HepG2 (cell line): Measurements from ENCODE around the gene KRT10. TPM values are rescaled to one million over a fixed set of nuclear protein-coding genes. Genes with fewer than 3 reads are reported as not detected.

ENCODE experiments used
- ARID3A ChIP-seq: IDR thresholded peaks from 2 replicates; pipeline ENCODE4 v1.6.1; 2012; ENCODE audit warnings: low read depth, low read length, improper control_type of control experiment
- CEBPG ChIP-seq: IDR thresholded peaks from 2 replicates; pipeline ENCODE4 v1.6.1; 2016
- CREB3 ChIP-seq: sonication (generic); formaldehyde crosslinking; IDR thresholded peaks from 2 replicates; pipeline ENCODE4 v1.5.0; 2020; ENCODE audit warnings: missing genetic modification reagents
- HMGXB3 ChIP-seq: sonication (generic); formaldehyde crosslinking; IDR thresholded peaks from 2 replicates; pipeline ENCODE4 v1.4.0; 2020; ENCODE audit warnings: missing genetic modification reagents, borderline replicate concordance
- HNF4A ChIP-seq: sonication (generic); formaldehyde crosslinking; IDR thresholded peaks from 2 replicates; pipeline ENCODE4 v1.4.0; 2020; ENCODE audit warnings: missing genetic modification reagents
- KDM5B ChIP-seq: sonication (generic); formaldehyde crosslinking; IDR thresholded peaks from 2 replicates; pipeline ENCODE4 v1.4.0; 2020; ENCODE audit warnings: missing genetic modification reagents, mild to moderate bottlenecking, borderline replicate concordance
- KLF6 ChIP-seq: IDR thresholded peaks from 2 replicates; pipeline ENCODE4 v1.8.0; 2016; ENCODE audit warnings: missing biosample characterization, missing genetic modification reagents
- PTBP1 ChIP-seq: fragments of 200-400 bp; formaldehyde crosslinking; IDR thresholded peaks from 2 replicates; pipeline ENCODE4 v1.6.1; 2018; ENCODE audit warnings: low read length, low read depth; ENCODE audit not compliant: poor library complexity, severe bottlenecking
- ZFP90 ChIP-seq: sonication (generic); formaldehyde crosslinking; IDR thresholded peaks from 2 replicates; pipeline ENCODE4 v1.8.0; 2022; ENCODE audit warnings: missing genetic modification reagents, mild to moderate bottlenecking, inconsistent platforms, borderline replicate concordance
- ZNF207 ChIP-seq: fragments of 450-650 bp; IDR thresholded peaks from 2 replicates; pipeline ENCODE4 v1.6.1; 2016; ENCODE audit warnings: antibody characterized with exemption, borderline replicate concordance
- ZNF407 ChIP-seq: sonication (generic); formaldehyde crosslinking; IDR thresholded peaks from one replicate; pipeline ENCODE4 v1.5.1; 2020; ENCODE audit warnings: mild to moderate bottlenecking, missing genetic modification reagents; ENCODE audit errors: not compliant biosample characterization
- ZNF598 ChIP-seq: sonication (generic); formaldehyde crosslinking; IDR thresholded peaks from 2 replicates; pipeline ENCODE4 v1.5.1; 2020; ENCODE audit warnings: mild to moderate bottlenecking, missing genetic modification reagents, borderline replicate concordance
- polyA plus RNA-seq, 8 experiments: library from polyadenylated mRNA; depleted of rRNA in 3 of 8; stranded (reverse) in 7 of 8; unstranded in 1 of 8; fragments of >200 nt; fragmentation: Illumina TruSeq in 4 of 8; extraction: Trizol in 4 of 8; gene quantifications; 2 replicates each; pipeline versions ENCODE4 v1.2.1 to v1.2.3, GENCODE V29; 2011 to 2016; ENCODE audit warnings: low read depth in 4 of 8, missing spikeins in 1 of 8, mixed read lengths in 1 of 8; ENCODE audit not compliant: insufficient read depth in 1 of 8
- total RNA-seq, 5 experiments: library from RNA; depleted of rRNA; stranded (reverse); fragments of >200 nt; fragmentation: Illumina TruSeq; extraction: Trizol; gene quantifications; 2 replicates each; pipeline ENCODE4 v1.2.3, GENCODE V29; 2016; ENCODE audit warnings: low read depth in 1 of 5

The KRT10 gene
- total and polyA plus RNA-seq, 2 of the 13 experiments (the other 11 are each of a cell fraction or from before 2014, with no cell fraction given): 25.1 to 27.5 TPM

- TF ChIP-seq HMGXB3: 0 out of 2 replicates have a peak, but pooled peaks have one; percentile 44
- TF ChIP-seq KDM5B (CRISPR knock-in tag): peak; percentile 46; the same call in 1 of the 2 replicates
- TF ChIP-seq ZFP90 (CRISPR knock-in tag): no peak; the same call in 1 of the 2 replicates
- no peak for TF ChIP-seq ZNF598 (CRISPR knock-in tag)
- TF ChIP-seq HNF4A (CRISPR knock-in tag): no peak
- no peak for TF ChIP-seq CREB3 (CRISPR knock-in tag)
- no peak for TF ChIP-seq ZNF407 (CRISPR knock-in tag)
- 0 out of 2 replicates have a peak, but pooled peaks have one; percentile 11 for TF ChIP-seq ARID3A
- no peak for TF ChIP-seq CEBPG (CRISPR knock-in tag)
- no peak for TF ChIP-seq PTBP1
- no peak for TF ChIP-seq ZNF207
- peak; percentile 39; the same call in 1 of the 2 replicates for TF ChIP-seq KLF6 (CRISPR knock-in tag)
Measured at GRCh38 chr17:40818733-40819527, 3.5 kb downstream of the KRT10 start (continued).
